Activated CD8-positive, alpha-beta T cell treated with anti-CD3 and anti-CD28 coated beads for 36 hours (primary cell): ENCODE measurements around the gene SEMA7A. TPM values are rescaled to one million over a fixed set of nuclear protein-coding genes. Genes with fewer than 3 reads are reported as not detected.

Experiments
- ATAC-seq: fragments of 200-7000 bp; cut with Tn5 transposase; one replicate; pipeline ENCODE4 v1.10.0; 2021; ENCODE audit warnings: mild to moderate bottlenecking, moderate library complexity
- CTCF ChIA-PET: fragments of 350-600 bp; sonication (Branson Sonifier 250); formaldehyde crosslinking; loops from one replicate; lab custom pipeline; 2021; ENCODE audit warnings: antibody characterized with exemption; lab: Charles Lee
- POLR2A ChIA-PET: fragments of 350-600 bp; sonication (Branson Sonifier 250); formaldehyde crosslinking; loops from one replicate; lab custom pipeline; 2021; ENCODE audit warnings: antibody characterized with exemption; lab: Charles Lee
- DNase-seq: peaks from one replicate; pipeline ENCODE4 v3.0.0-alpha.2; 2020
- H3K27ac Mint-ChIP-seq: one replicate; pipeline ENCODE4 v1.8.0; 2021; ENCODE audit warnings: mild to moderate bottlenecking, mixed read lengths
- H3K27me3 Mint-ChIP-seq: one replicate; pipeline ENCODE4 v1.8.0; 2021; ENCODE audit warnings: mixed read lengths
- H3K36me3 Mint-ChIP-seq: one replicate; pipeline ENCODE4 v1.8.0; 2021; ENCODE audit warnings: low read depth, mixed read lengths
- H3K4me1 Mint-ChIP-seq: one replicate; pipeline ENCODE4 v1.8.0; 2021; ENCODE audit warnings: low read depth, mixed read lengths
- H3K4me3 Mint-ChIP-seq: one replicate; pipeline ENCODE4 v1.8.0; 2021; ENCODE audit warnings: mild to moderate bottlenecking, moderate library complexity, mixed read lengths
- H3K9me3 Mint-ChIP-seq: one replicate; pipeline ENCODE4 v1.8.0; 2021; ENCODE audit warnings: mixed read lengths
- CTCF ChIP-seq: fragments of 200-600 bp; IDR thresholded peaks from one replicate; pipeline ENCODE4 v1.8.0; 2022; ENCODE audit warnings: antibody characterized with exemption, mild to moderate bottlenecking
- intact Hi-C: fragments of 100-400 bp; cut with micrococcal nuclease; formaldehyde crosslinking; loops from one replicate; pipeline ENCODE4 v1.10.0; 2022
- total RNA-seq, 2 experiments: library from RNA; stranded (reverse); gene quantifications; one replicate each; pipeline ENCODE4 v1.2.3, GENCODE V29; 2021

The SEMA7A gene
- total RNA-seq, 2 experiments from 2014 or later, result 62.4 TPM

- peak overlapping the region; percentile 18 for H3K27ac Mint-ChIP-seq
These were observed 27.9 kb downstream of the SEMA7A start for GRCh38 chr15:74405823-74406222.

GRCh38 chr15:74403991-74404563, 29.7 kb downstream of the SEMA7A start:
- no peak for TF ChIP-seq CTCF
- H3K9me3 Mint-ChIP-seq, result no peaks in the 10 kb centered on the region
- H3K27me3 Mint-ChIP-seq, result no peaks in the 10 kb centered on the region
- H3K27ac Mint-ChIP-seq, result peak overlapping the region; percentile 84
- DNase-seq, result peak; percentile 56
- POLR2A ChIA-PET, result interaction anchor here (0.9 to 7.9 kb wide), 6 partner anchors 8 to 57 kb away, joined by 3 to 141 read pairs (median 14); partner anchors contain the start of genes SEMA7A and UBL7
- CTCF ChIA-PET, result interaction anchor here (1.3 to 5.3 kb wide), 9 partner anchors 19 to 35 kb away, joined by 3 to 35 read pairs (median 8); no protein-coding TSS in a partner anchor
- H3K36me3 Mint-ChIP-seq, result peaks cover 5% of the 10 kb centered on the region
- H3K4me3 Mint-ChIP-seq, result peak overlapping the region; percentile 63
- ATAC-seq, result no peak
- intact Hi-C loops, result loop anchor here (2.0 to 5.0 kb wide), 3 partner anchors 19 to 383 kb away; partner anchors contain the start of gene ARID3B
- H3K4me1 Mint-ChIP-seq, result peaks cover 76% of the 10 kb centered on the region

More at GRCh38 chr15:74405823-74406222, 27.9 kb downstream of the SEMA7A start:
- intact Hi-C loops, result no loop called here
- no peak for DNase-seq
- TF ChIP-seq CTCF, result no peak
- Mint-ChIP-seq H3K4me3 (no peak overlapping the region), H3K9me3 (no peaks in the 10 kb centered on the region), H3K36me3 (peaks cover 11% of the 10 kb centered on the region), H3K4me1 (peaks cover 61% of the 10 kb centered on the region), H3K27me3 (no peaks in the 10 kb centered on the region)
- ChIA-PET CTCF (interaction anchor here (0.6 to 2.3 kb wide), 5 partner anchors 23 to 34 kb away, joined by 3 to 6 read pairs (median 4); no protein-coding TSS in a partner anchor), POLR2A (interaction anchor here (1.2 to 7.9 kb wide), 5 partner anchors 15 to 55 kb away, joined by 3 to 141 read pairs (median 4); partner anchors contain the start of gene UBL7)
- ATAC-seq, result no peak

- Mint-ChIP-seq H3K27me3 (no peaks in the 10 kb centered on the region), H3K9me3 (no peaks in the 10 kb centered on the region), H3K27ac (peak overlapping the region; percentile 84), H3K4me3 (peak overlapping the region; percentile 63), H3K4me1 (peaks cover 79% of the 10 kb centered on the region), H3K36me3 (peaks cover 5% of the 10 kb centered on the region)
- DNase-seq, result no peak
- intact Hi-C loops, result loop anchor here (2.0 to 5.0 kb wide), 3 partner anchors 19 to 384 kb away; partner anchors contain the start of gene ARID3B
- ATAC-seq, result no peak
- POLR2A ChIA-PET, result interaction anchor here (0.9 to 7.9 kb wide), 12 partner anchors 8 to 142 kb away, joined by 3 to 141 read pairs (median 4); partner anchors contain the start of genes SEMA7A and UBL7
- TF ChIP-seq CTCF, result no peak
- CTCF ChIA-PET, result interaction anchor here (1.3 to 5.3 kb wide), 11 partner anchors 15 to 57 kb away, joined by 3 to 35 read pairs (median 6); partner anchors contain the start of gene UBL7
These were observed 30.2 kb downstream of the SEMA7A start for GRCh38 chr15:74403588-74403919.

DNA sequence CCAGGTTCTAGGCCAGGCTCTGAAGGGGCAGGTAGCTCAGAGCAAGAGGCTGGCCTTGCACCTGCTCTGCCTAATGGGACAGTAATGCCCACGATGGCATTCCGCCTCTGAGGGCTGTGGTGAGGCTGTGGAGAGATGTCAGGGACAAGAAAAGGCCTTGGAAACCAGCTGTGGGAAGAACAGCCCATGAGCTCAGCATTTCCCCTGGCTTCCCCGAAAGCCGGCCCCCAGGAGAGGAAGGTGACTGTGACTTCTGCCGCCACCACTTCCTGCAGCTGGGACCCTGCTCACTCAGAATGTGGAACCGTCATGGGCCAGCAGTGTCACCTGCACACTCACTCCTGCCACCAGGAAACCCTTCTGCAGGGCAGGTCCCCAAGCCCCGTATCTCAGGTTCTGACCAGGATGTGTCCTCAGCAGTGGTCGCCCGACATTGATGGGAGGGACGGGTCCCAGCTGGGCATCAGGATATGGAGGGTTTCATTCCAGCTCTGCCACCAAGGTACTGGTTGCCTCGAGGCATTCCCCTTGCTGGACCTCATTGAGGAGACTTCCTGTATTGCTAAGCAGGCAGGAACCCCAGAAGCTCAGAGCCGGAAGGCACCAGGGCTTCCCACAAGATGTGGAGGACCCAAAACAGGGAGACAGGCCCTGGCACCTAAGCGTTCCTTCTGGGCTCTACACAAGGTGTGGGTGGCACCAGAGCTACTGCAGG, 30.7 kb downstream of the SEMA7A start:
- ChIA-PET CTCF (interaction anchor here (0.6 to 5.3 kb wide), 16 partner anchors 8 to 367 kb away, joined by 3 to 35 read pairs (median 5); partner anchors contain the start of gene UBL7), POLR2A (interaction anchor here (0.8 to 7.9 kb wide), 18 partner anchors 8 to 142 kb away, joined by 3 to 141 read pairs (median 4); partner anchors contain the start of genes SEMA7A and UBL7)
- DNase-seq (peak; percentile 96), ATAC-seq (peak; percentile 67)
- intact Hi-C loops, result loop anchor here (2.0 to 5.0 kb wide), 3 partner anchors 18 to 384 kb away; partner anchors contain the start of gene ARID3B
- H3K27me3 Mint-ChIP-seq, result no peaks in the 10 kb centered on the region
- no peak for TF ChIP-seq CTCF
- peaks cover 82% of the 10 kb centered on the region for H3K4me1 Mint-ChIP-seq
- H3K36me3 Mint-ChIP-seq, result peaks cover 6% of the 10 kb centered on the region
- H3K9me3 Mint-ChIP-seq, result no peaks in the 10 kb centered on the region
- peak overlapping the region; percentile 84 for H3K27ac Mint-ChIP-seq
- peak overlapping the region; percentile 63 for H3K4me3 Mint-ChIP-seq
